ENCODE measurements around the gene NAA60. TPM values are rescaled to one million over a fixed set of nuclear protein-coding genes. Genes with fewer than 3 reads are reported as not detected.

NAA60 gene
- total and polyA plus RNA-seq, 8 donors, result 35.9 to 54.6 (median 47.1) TPM

- ATAC-seq, result no peak
- Histone ChIP-seq H3K27me3 (no peaks in the 10 kb centered on the region), H3K36me3 (peaks cover 0 to 10% of the 10 kb centered on the region in 2 donors), H3K4me3 (no peak overlapping the region), H3K27ac (peak overlapping the region in 1 of 2 donors; percentile 5), H3K9me3 (no peaks in the 10 kb centered on the region), H3K4me1 (peaks cover 30 to 70% of the 10 kb centered on the region in 2 donors)
- TF ChIP-seq CTCF (IDR thresholded peaks at IDR 0.05), result no peak
- intact Hi-C loops (cut with DNase I), result no loop called here
- DNase-seq, result no peak
Measured at GRCh38 chr16:3461151-3461550, 17.7 kb downstream of the NAA60 start.

- Histone ChIP-seq H3K9me3 (no peaks in the 10 kb centered on the region), H3K27ac (no peak overlapping the region), H3K4me1 (peaks cover 11 to 60% of the 10 kb centered on the region in 2 donors), H3K27me3 (no peaks in the 10 kb centered on the region), H3K36me3 (peaks cover 0 to 33% of the 10 kb centered on the region in 2 donors), H3K4me3 (no peak overlapping the region)
- no peak for DNase-seq
- no peak for TF ChIP-seq CTCF (IDR thresholded peaks at IDR 0.05)
- intact Hi-C loops (cut with DNase I), result no loop called here
- no peak for ATAC-seq
Measured at GRCh38 chr16:3465301-3465700, 21.8 kb downstream of the NAA60 start.

- no peaks in the 10 kb centered on the region for H3K27me3 ChIP-seq
- no peak overlapping the region for H3K4me3 ChIP-seq
- H3K4me1 ChIP-seq, result peaks cover 3 to 53% of the 10 kb centered on the region in 2 donors
- TF ChIP-seq CTCF (IDR thresholded peaks at IDR 0.05), result no peak
- no peak for ATAC-seq
- H3K27ac ChIP-seq, result no peak overlapping the region
- peaks cover 0 to 33% of the 10 kb centered on the region in 2 donors for H3K36me3 ChIP-seq
- intact Hi-C loops (cut with DNase I), result no loop called here
- no peak for DNase-seq
- no peaks in the 10 kb centered on the region for H3K9me3 ChIP-seq
Measured at GRCh38 chr16:3465911-3466584, 22.6 kb downstream of the NAA60 start.

- no peak for TF ChIP-seq CTCF (IDR thresholded peaks at IDR 0.05)
- peaks cover 0 to 42% of the 10 kb centered on the region in 2 donors for H3K4me1 ChIP-seq
- H3K4me3 ChIP-seq, result no peak overlapping the region
- no peaks in the 10 kb centered on the region for H3K9me3 ChIP-seq
- no peak overlapping the region for H3K27ac ChIP-seq
- DNase-seq (no peak), ATAC-seq (peak; percentile 78)
- intact Hi-C loops (cut with DNase I), result no loop called here
- H3K36me3 ChIP-seq, result peaks cover 0 to 36% of the 10 kb centered on the region in 2 donors
- no peaks in the 10 kb centered on the region for H3K27me3 ChIP-seq
Measured at GRCh38 chr16:3467182-3467581, 23.7 kb downstream of the NAA60 start.

GRCh38 chr16:3467921-3468320, 24.4 kb downstream of the NAA60 start:
- no peak for ATAC-seq
- Histone ChIP-seq H3K4me3 (no peak overlapping the region), H3K9me3 (no peaks in the 10 kb centered on the region), H3K27me3 (no peaks in the 10 kb centered on the region), H3K36me3 (peaks cover 0 to 44% of the 10 kb centered on the region in 2 donors), H3K27ac (no peak overlapping the region), H3K4me1 (peaks cover 0 to 36% of the 10 kb centered on the region in 2 donors)
- DNase-seq, result no peak
- intact Hi-C loops (cut with DNase I), result no loop called here
- no peak for TF ChIP-seq CTCF (IDR thresholded peaks at IDR 0.05)
